H1 (cell line): ENCODE results near the gene C19orf18. TPM values are rescaled to one million over a fixed set of nuclear protein-coding genes. Genes with fewer than 3 reads are reported as not detected.

Experiments
- BCL11A ChIP-seq, 2 experiments: IDR thresholded peaks; one replicate each; pipeline ENCODE4 v1.6.1; 2011; ENCODE audit warnings: low read depth in 2 of 2, low read length in 2 of 2, mild to moderate bottlenecking in 2 of 2
- CBX8 ChIP-seq: fragments of 300-800, 300-1000 bp; sonication (generic); IDR thresholded peaks from 2 replicates; pipeline ENCODE4 v1.7.1; 2016; ENCODE audit warnings: low read depth, low read length, borderline replicate concordance
- GTF2F1 ChIP-seq: IDR thresholded peaks from 2 replicates; pipeline ENCODE4 v1.6.1; 2012; ENCODE audit warnings: low read depth, low read length, improper control_type of control experiment, borderline replicate concordance
- KDM5A ChIP-seq: fragments of 200-600 bp; IDR thresholded peaks from 2 replicates; pipeline ENCODE4 v1.7.1; 2012; ENCODE audit warnings: mild to moderate bottlenecking, low read length, inconsistent platforms, mixed read lengths
- NANOG ChIP-seq: IDR thresholded peaks from 2 replicates; pipeline ENCODE4 v1.6.1; 2011; ENCODE audit warnings: low read length, low read depth, mild to moderate bottlenecking, inconsistent platforms; ENCODE audit not compliant: insufficient read depth, poor library complexity, severe bottlenecking
- POLR2A ChIP-seq, 2 experiments: IDR thresholded peaks; 1 replicate in 1 of 2; 2 replicates in 1 of 2; pipeline ENCODE4 v1.6.1; 2011; ENCODE audit warnings: low read depth in 2 of 2, low read length in 2 of 2, mild to moderate bottlenecking in 2 of 2; ENCODE audit errors: control extremely low read depth in 1 of 2
- RBBP5 ChIP-seq: IDR thresholded peaks from 2 replicates; pipeline ENCODE4 v1.7.1; 2012; ENCODE audit warnings: low read depth, mild to moderate bottlenecking, inconsistent platforms, low read length, moderate library complexity, borderline replicate concordance
- RNF2 ChIP-seq: fragments of 200-900, 300-1000 bp; sonication (generic); IDR thresholded peaks from 2 replicates; pipeline ENCODE4 v1.7.1; 2016; ENCODE audit warnings: borderline replicate concordance, low read depth, mild to moderate bottlenecking, antibody characterized with exemption, low read length; ENCODE audit not compliant: poor library complexity, severe bottlenecking; ENCODE audit errors: missing control alignments
- RXRA ChIP-seq: IDR thresholded peaks from 2 replicates; pipeline ENCODE4 v1.6.1; 2011; ENCODE audit warnings: low read depth, mild to moderate bottlenecking, low read length, moderate library complexity; ENCODE audit not compliant: insufficient read depth
- SIN3A ChIP-seq, 2 experiments: IDR thresholded peaks in 1 of 2; conservative IDR thresholded peaks in 1 of 2; 2 replicates each; pipeline ENCODE4 v1.6.1; 2011 to 2012; ENCODE audit warnings: low read length in 2 of 2, improper control_type of control experiment in 1 of 2, low read depth in 1 of 2, mild to moderate bottlenecking in 1 of 2
- SP2 ChIP-seq: IDR thresholded peaks from 2 replicates; pipeline ENCODE4 v1.6.1; 2012; ENCODE audit warnings: mild to moderate bottlenecking, low read length, inconsistent platforms
- TAF1 ChIP-seq: IDR thresholded peaks from 2 replicates; pipeline ENCODE4 v1.6.1; 2011; ENCODE audit warnings: mild to moderate bottlenecking, low read depth, low read length
- TBP ChIP-seq: IDR thresholded peaks from 2 replicates; pipeline ENCODE4 v1.6.1; 2011; ENCODE audit warnings: low read depth, low read length, improper control_type of control experiment
- ZNF274 ChIP-seq: IDR thresholded peaks from 2 replicates; pipeline ENCODE4 v1.7.0; 2012; ENCODE audit warnings: low read length, borderline replicate concordance; ENCODE audit errors: extremely low read depth
- polyA plus RNA-seq, 7 experiments: library from polyadenylated mRNA; depleted of rRNA in 3 of 7; stranded (reverse) in 5 of 7; unstranded in 2 of 7; fragments of >200 nt in 5 of 7; fragments of 200-250 nt in 2 of 7; gene quantifications; 1 replicate in 5 of 7; 2 replicates in 1 of 7; 4 replicates in 1 of 7; pipeline versions ENCODE4 v1.2.1 to v1.2.3, GENCODE V29; 2011 to 2013; ENCODE audit warnings: missing spikeins in 2 of 7, mixed read lengths in 2 of 7
- total RNA-seq: library from RNA; stranded (reverse); fragmentation: NEBNext Ultra II Directional; extraction: Animal tissue kit (Norgen Biotek cat#: 25700); gene quantifications from 2 replicates; pipeline ENCODE4 v1.2.1, GENCODE V29; 2021

Gene C19orf18
- total and polyA plus RNA-seq, 2 of the 8 experiments (the other 6 are each of a cell fraction or from before 2014, with no cell fraction given), result 0.12 to 0.99 TPM

DNA sequence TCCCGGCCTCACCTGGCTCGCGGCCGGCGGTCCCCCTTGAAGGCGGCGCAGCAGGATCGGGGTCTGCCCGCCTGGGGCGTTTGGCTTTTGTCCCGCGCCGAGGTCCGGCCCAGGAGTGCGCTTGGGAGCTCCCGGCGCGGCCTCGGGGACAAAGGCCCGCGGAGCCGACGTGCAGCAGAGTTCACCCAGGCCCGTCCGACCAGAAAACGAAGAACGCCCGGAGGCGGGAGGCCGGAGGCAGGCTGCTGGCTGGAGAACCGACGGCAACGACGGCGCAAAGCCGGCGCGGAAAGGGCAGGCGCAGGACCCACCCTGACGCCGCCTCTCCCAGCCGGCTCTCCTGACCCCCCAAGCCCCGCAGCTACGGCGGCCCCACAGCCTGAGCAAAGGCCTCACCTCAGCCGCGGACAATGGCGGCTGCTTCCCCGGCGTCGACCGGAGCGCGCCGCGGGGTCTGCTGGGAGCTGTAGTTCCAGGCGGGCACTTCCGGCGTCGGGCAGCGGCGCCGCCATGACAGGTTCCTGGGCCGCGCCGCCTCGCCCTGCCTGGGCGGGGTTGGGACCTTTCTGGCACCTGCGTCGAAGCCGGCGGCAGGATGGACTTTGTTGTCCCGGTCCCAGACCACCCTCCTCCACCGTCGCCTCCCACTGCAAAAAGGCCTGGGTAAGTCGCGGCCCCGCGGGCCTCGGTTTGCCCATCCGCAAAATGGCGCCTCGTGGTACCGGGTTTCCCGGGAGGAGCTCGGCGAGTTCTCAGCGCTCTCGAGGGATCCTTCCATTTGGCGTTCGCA lies 28.2 kb upstream of the C19orf18 start, which contains the start of gene ZNF606 (continued):
- TF ChIP-seq SP2, result no peak
- no peak for TF ChIP-seq ZNF274
- TF ChIP-seq POLR2A (IDR thresholded peaks at IDR 0.05; ENCODE audit: control extremely low read depth in 1 of 2, low read depth in 2 of 2, low read length in 2 of 2), result peak; percentile 77 to 86
- TF ChIP-seq RBBP5, result peak; percentile 89
- TF ChIP-seq BCL11A (IDR thresholded peaks at IDR 0.05; ENCODE audit: low read depth in 2 of 2, low read length in 2 of 2), result no peak
- peak; percentile 47 for TF ChIP-seq RNF2
- TF ChIP-seq GTF2F1, result no peak
- TF ChIP-seq KDM5A, result peak; percentile 30; the same call in 1 of the 2 replicates
- no peak for TF ChIP-seq CBX8
- TF ChIP-seq NANOG, result no peak
- peak; percentile 84; the same call in 1 of the 2 replicates for TF ChIP-seq TAF1
- TF ChIP-seq RXRA, result no peak
- TF ChIP-seq TBP, result peak; percentile 56; the same call in 1 of the 2 replicates
- TF ChIP-seq SIN3A (conservative IDR thresholded peaks at IDR 0.05 in 1 of 2, IDR thresholded peaks at IDR 0.05 in 1 of 2; ENCODE audit: low read depth in 1 of 2, low read length in 2 of 2), result peak in 1 of 2 experiments; percentile 71; a peak in 1 of 4 replicates
